NCI-H460 (cell line): ENCODE measurements around the gene YIPF3. TPM values are rescaled to one million over a fixed set of nuclear protein-coding genes. Genes with fewer than 3 reads are reported as not detected.
"Not testable (repeated sequence)": the region's sequence is repeated elsewhere in the genome, so short reads cannot be mapped to it uniquely, and the experiment has no call there.

Experiments
- DNase-seq: peaks from one replicate; pipeline ENCODE4 v3.0.0-alpha.2; 2016; ENCODE audit warnings: low read depth; ENCODE audit errors: extremely low read depth
- small RNA-seq, 2 experiments: library from RNA; depleted of rRNA; stranded (forward); fragments of <200 nt; gene quantifications; one replicate each; pipeline ENCODE3, GENCODE V24; 2014
- total RNA-seq: library from RNA; depleted of rRNA; stranded (reverse); fragments of >200 nt; shearing (Covaris generic); gene quantifications from 2 replicates; pipeline ENCODE4 v1.2.3, GENCODE V29; 2014; rRNA removed

Gene YIPF3
- total RNA-seq, 1 experiment from 2014 or later: 62.4 TPM

GRCh38 chr6:43467265-43467664, 49.5 kb downstream of the YIPF3 start:
- not testable (repeated sequence) for DNase-seq

- no peak for DNase-seq
Observed at GRCh38 chr6:43465948-43466347, 50.8 kb downstream of the YIPF3 start.

- DNase-seq: no peak
Observed at GRCh38 chr6:43464337-43464736, 52.4 kb downstream of the YIPF3 start.

- no peak for DNase-seq
Observed at GRCh38 chr6:43461936-43462335, 54.8 kb downstream of the YIPF3 start.

Small RNA genes within 50 kb of the gene (small RNA-seq; reads per million reads assigned to genes)
- gene RF00426: 0 reads per million in 2 experiments
- 0 reads per million in 2 experiments for gene RNU6-1113P

Other genes with a start within 250 kb of the YIPF3 start
- gene SLC22A7, start 218.7 kb downstream of the YIPF3 start, total RNA-seq: not detected in 2 replicates
- gene CRIP3, start 208.1 kb downstream of the YIPF3 start, total RNA-seq: not detected in 2 replicates
- gene ZNF318, start 147.3 kb downstream of the YIPF3 start, total RNA-seq: 6.0 and 6.6 TPM in 2 replicates
- 6.9 and 9.1 TPM in 2 replicates for gene ABCC10, start 89.4 kb downstream of the YIPF3 start, total RNA-seq
- not detected in 2 replicates for gene DLK2, start 61.4 kb downstream of the YIPF3 start, total RNA-seq
- 21.2 and 21.3 TPM in 2 replicates for gene TJAP1, start 39.4 kb downstream of the YIPF3 start, total RNA-seq
- 0.25 and 0.26 TPM in 2 replicates for gene LRRC73, start 6.6 kb downstream of the YIPF3 start, total RNA-seq
- 36.4 and 39.5 TPM in 2 replicates for gene POLR1C, start 163 bp upstream of the YIPF3 start, total RNA-seq
- gene XPO5, start 59.1 kb upstream of the YIPF3 start, total RNA-seq: 55.3 and 56.2 TPM in 2 replicates
- gene POLH, start 59.3 kb upstream of the YIPF3 start, total RNA-seq: 8.3 and 8.7 TPM in 2 replicates
- 121 and 144 TPM in 2 replicates for gene GTPBP2, start 112.3 kb upstream of the YIPF3 start, total RNA-seq
- 23.9 and 24.1 TPM in 2 replicates for gene MAD2L1BP, start 118.9 kb upstream of the YIPF3 start, total RNA-seq
- 0.42 and 0.61 TPM in 2 replicates for gene RSPH9, start 128.1 kb upstream of the YIPF3 start, total RNA-seq
- gene MRPS18A, start 170.9 kb upstream of the YIPF3 start, total RNA-seq: 54.1 and 66.0 TPM in 2 replicates